Body of pancreas (tissue), 4 donors: Measurements from ENCODE around the gene TESK1.

ENCODE experiments used
- POLR2A ChIP-seq, 3 donors: fragments of 450-650 bp; IDR thresholded peaks; one replicate each; pipeline ENCODE4 v1.6.1; 2016; ENCODE audit warnings: antibody characterized with exemption in 3 of 3, mild to moderate bottlenecking in 2 of 3
- TF ChIP-seq, protein P1 (sequence below), 7 experiments: fragments of 450-650 bp in 4 of 7; fragments of 200-600 bp in 3 of 7; sonication (generic) in 3 of 7; IDR thresholded peaks; one replicate each; pipeline ENCODE4 v1.5.1; 2016 to 2019; ENCODE audit warnings: antibody characterized with exemption in 7 of 7

DNA sequence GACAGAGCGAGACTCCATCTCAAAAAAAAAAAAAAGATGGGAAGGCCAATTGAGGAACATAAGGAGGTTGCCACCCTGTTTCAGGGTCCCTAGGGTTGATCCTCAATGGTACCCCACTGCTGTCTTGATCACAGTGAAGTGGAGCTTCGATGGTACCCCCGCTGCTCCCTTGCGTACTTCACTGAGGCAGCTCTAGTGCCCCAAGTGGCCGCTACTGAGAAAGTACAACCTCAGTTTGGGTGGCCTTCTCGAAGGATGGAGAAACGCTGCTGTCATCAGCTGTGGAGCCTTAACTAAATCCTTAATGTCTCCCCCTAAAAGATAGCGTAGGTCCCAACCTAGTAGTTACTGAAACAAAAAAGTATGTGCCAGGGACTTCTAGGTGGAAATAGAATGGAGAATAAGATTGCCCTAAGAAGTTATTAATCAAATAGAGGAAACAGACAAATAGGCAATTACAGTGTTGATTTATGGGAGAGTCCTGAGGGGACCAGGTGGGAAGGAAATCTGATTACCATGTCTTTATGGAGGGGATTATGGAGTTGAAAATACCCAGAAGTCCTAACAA lies 6.3 kb downstream of the TESK1 start:
- TF ChIP-seq, protein P1, sequence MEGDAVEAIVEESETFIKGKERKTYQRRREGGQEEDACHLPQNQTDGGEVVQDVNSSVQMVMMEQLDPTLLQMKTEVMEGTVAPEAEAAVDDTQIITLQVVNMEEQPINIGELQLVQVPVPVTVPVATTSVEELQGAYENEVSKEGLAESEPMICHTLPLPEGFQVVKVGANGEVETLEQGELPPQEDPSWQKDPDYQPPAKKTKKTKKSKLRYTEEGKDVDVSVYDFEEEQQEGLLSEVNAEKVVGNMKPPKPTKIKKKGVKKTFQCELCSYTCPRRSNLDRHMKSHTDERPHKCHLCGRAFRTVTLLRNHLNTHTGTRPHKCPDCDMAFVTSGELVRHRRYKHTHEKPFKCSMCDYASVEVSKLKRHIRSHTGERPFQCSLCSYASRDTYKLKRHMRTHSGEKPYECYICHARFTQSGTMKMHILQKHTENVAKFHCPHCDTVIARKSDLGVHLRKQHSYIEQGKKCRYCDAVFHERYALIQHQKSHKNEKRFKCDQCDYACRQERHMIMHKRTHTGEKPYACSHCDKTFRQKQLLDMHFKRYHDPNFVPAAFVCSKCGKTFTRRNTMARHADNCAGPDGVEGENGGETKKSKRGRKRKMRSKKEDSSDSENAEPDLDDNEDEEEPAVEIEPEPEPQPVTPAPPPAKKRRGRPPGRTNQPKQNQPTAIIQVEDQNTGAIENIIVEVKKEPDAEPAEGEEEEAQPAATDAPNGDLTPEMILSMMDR (IDR thresholded peaks at IDR 0.05) = peak; percentile 23 to 58 (median 49)
- peak in 1 of 3 donors; percentile 3 for TF ChIP-seq POLR2A (IDR thresholded peaks at IDR 0.05)
